Fibroblast of lung (primary cell): ENCODE results near the gene SPATA33.

Experiments
- CTCF ChIP-seq, 2 donors: IDR thresholded peaks in 1 of 2; conservative IDR thresholded peaks in 1 of 2; 1 replicate in 1 of 2; 2 replicates in 1 of 2; pipeline ENCODE4 v1.5.1; 2011 to 2012; ENCODE audit warnings: low read length in 2 of 2, control low read depth in 1 of 2, inconsistent platforms in 1 of 2, low read depth in 1 of 2, mild to moderate bottlenecking in 1 of 2
- EZH2 ChIP-seq: IDR thresholded peaks from 2 replicates; pipeline ENCODE4 v1.5.1; 2012; ENCODE audit warnings: low read length, control low read depth, mild to moderate bottlenecking; ENCODE audit errors: missing control alignments

DNA sequence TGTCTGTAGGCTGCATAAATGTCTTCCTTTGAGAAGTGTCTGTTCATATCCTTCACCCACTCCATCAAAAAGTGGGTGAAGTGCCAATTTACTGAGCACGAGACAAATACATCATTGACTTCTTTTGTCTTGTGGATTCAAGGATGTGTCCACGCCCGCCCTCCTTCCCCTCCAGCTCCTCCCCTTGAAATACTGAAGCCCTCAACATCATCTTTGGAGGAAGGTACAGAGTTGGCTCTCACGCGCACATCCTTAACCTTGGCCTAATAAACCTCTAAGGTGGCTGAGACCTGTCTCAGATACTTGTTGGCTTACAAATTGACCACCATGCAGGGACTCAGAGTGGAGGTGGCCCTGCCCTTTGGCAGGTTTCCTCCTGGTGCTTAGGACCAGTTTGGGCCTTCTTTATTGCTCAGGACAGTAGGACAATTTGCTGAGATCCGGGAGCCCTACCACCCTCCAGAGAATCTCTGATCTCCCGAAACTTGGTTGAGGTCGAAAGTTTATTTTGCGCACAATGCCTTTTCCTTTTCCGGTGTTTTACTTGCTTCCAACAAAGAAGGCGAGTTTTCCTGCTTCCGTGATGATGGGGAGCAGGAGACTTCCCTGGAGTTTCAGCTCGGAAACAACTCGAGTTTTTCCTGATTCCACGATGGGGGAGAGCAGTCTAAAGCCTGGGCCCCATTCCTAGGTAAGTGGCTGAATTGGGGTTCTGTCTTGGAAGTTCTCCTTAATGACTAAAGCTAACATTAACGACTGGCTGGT is 14.7 kb downstream of the SPATA33 start:
- TF ChIP-seq CTCF (conservative IDR thresholded peaks at IDR 0.05 in 1 of 2, IDR thresholded peaks at IDR 0.05 in 1 of 2; ENCODE audit: low read depth in 1 of 2, low read length in 2 of 2) (no peak), EZH2 (no peak)
